ENCODE results near the gene PCSK5. TPM values are rescaled to one million over a fixed set of nuclear protein-coding genes. Genes with fewer than 3 reads are reported as not detected.

The PCSK5 gene
- total RNA-seq, 1 experiment from 2014 or later, result 6.9 TPM

GRCh38 chr9:75964427-75964826 lies 74.0 kb downstream of the PCSK5 start:
- ChIA-PET RAD21 (ENCODE audit: low non-redundant PET in 1 of 2, low total read pairs in 2 of 2, uncharacterized antibody in 2 of 2, unreplicated experiment in 2 of 2) (no interaction called here), CTCF (no interaction called here), POLR2A (no interaction called here)
- intact Hi-C loops (cut with micrococcal nuclease), result no loop called here
- no peaks in the 10 kb centered on the region for H3K36me3 ChIP-seq (ENCODE audit: control insufficient read depth in 1 of 2, insufficient read depth in 2 of 2, low read length in 2 of 2)
- ATAC-seq, result peak; percentile 81
- no peaks in the 10 kb centered on the region for H3K79me2 ChIP-seq (ENCODE audit: insufficient read depth, low read length)
- peak; percentile 28 for DNase-seq (ENCODE audit: low read depth, low spot score)
- TF ChIP-seq EZH2phosphoT487 (IDR thresholded peaks at IDR 0.05; ENCODE audit: borderline replicate concordance) (no peak), REST (IDR thresholded peaks at IDR 0.05; ENCODE audit: low read depth) (no peak), YY1 (IDR thresholded peaks at IDR 0.05; ENCODE audit: extremely low read depth, insufficient replicate concordance, low read depth, low read length) (no peak), CBX3 (IDR thresholded peaks at IDR 0.05; ENCODE audit: low read depth) (no peak), FOSL1 (IDR thresholded peaks at IDR 0.05; ENCODE audit: low read depth) (no peak), ELF1 (IDR thresholded peaks at IDR 0.05; ENCODE audit: borderline replicate concordance, low read depth) (no peak), ATF3 (IDR thresholded peaks at IDR 0.05) (no peak), JUND (IDR thresholded peaks at IDR 0.05) (no peak), SRF (IDR thresholded peaks at IDR 0.05; ENCODE audit: low read depth) (no peak)
- H3K4me1 ChIP-seq (ENCODE audit: control insufficient read depth in 1 of 2, insufficient read depth in 2 of 2, low read length in 2 of 2), result peaks cover 7 to 23% of the 10 kb centered on the region in 2 experiments; a peak in 3 of 4 replicates
- no peaks in the 10 kb centered on the region for H3K9me3 ChIP-seq (ENCODE audit: control insufficient read depth in 1 of 2, insufficient read depth in 1 of 2, low read depth in 1 of 2, low read length in 2 of 2)
- no peaks in the 10 kb centered on the region for H3K27me3 ChIP-seq (ENCODE audit: insufficient read depth, low read length)
- H3K9ac ChIP-seq (ENCODE audit: low read length), result no peak overlapping the region
- H3K9me2 ChIP-seq (ENCODE audit: insufficient read depth), result no peaks in the 10 kb centered on the region
- no TSS peak for BruUV-seq (replicated peaks)
- H3K4me3 ChIP-seq (replicated peaks in 1 of 2; ENCODE audit: low read depth in 1 of 2, low read length in 2 of 2), result no peak overlapping the region
- peak overlapping the region; percentile 52 for H3K4me2 ChIP-seq (ENCODE audit: low read length)
- H4K20me1 ChIP-seq (ENCODE audit: insufficient read depth), result no peaks in the 10 kb centered on the region
- H3K27ac ChIP-seq (ENCODE audit: low read depth, low read length), result no peak overlapping the region
- H2AFZ ChIP-seq (ENCODE audit: low read depth, low read length, poor library complexity, severe bottlenecking), result no peak overlapping the region
